Heart left ventricle (tissue), 16 donors: Measurements from ENCODE around the gene PATE2. TPM values are rescaled to one million over a fixed set of nuclear protein-coding genes. Genes with fewer than 3 reads are reported as not detected.

ENCODE experiments used
- ATAC-seq, 4 donors: fragments of 200-7000 bp; cut with Tn5 transposase; one replicate each; pipeline ENCODE4 v1.9.1; 2020 to 2022; ENCODE audit warnings: moderate library complexity in 4 of 4, mild to moderate bottlenecking in 3 of 4, moderate number of reproducible peaks in 1 of 4
- DNase-seq, 5 donors: peaks; one replicate each; pipeline ENCODE4 v3.0.0-alpha.2; 2020
- H3K27ac ChIP-seq, 12 donors: fragments of 200-600 bp; sonication (generic) in 4 of 12; one replicate each; pipeline versions ENCODE4 v1.5.0 to v1.8.0; 2016 to 2022; ENCODE audit warnings: mild to moderate bottlenecking in 2 of 12
- H3K27me3 ChIP-seq, 9 donors: fragments of 200-600 bp; sonication (generic) in 2 of 9; one replicate each; pipeline versions ENCODE4 v1.5.1 to v1.8.0; 2016 to 2022; ENCODE audit warnings: mild to moderate bottlenecking in 3 of 9
- H3K36me3 ChIP-seq, 9 donors: fragments of 200-600 bp; sonication (generic) in 2 of 9; one replicate each; pipeline versions ENCODE4 v1.5.0 to v1.8.0; 2018 to 2022; ENCODE audit warnings: mild to moderate bottlenecking in 2 of 9
- H3K4me1 ChIP-seq, 12 donors: fragments of 200-600 bp; sonication (generic) in 4 of 12; one replicate each; pipeline versions ENCODE4 v1.5.0 to v1.8.0; 2016 to 2022; ENCODE audit warnings: mild to moderate bottlenecking in 3 of 12
- H3K4me3 ChIP-seq, 12 donors: fragments of 200-600 bp; sonication (generic) in 4 of 12; one replicate each; pipeline versions ENCODE4 v1.5.0 to v1.8.0; 2017 to 2022; ENCODE audit warnings: mild to moderate bottlenecking in 9 of 12, moderate library complexity in 4 of 12
- H3K9me3 ChIP-seq, 12 donors: fragments of 200-600 bp; sonication (generic) in 4 of 12; one replicate each; pipeline versions ENCODE4 v1.5.0 to v1.8.0; 2016 to 2022; ENCODE audit warnings: mild to moderate bottlenecking in 1 of 12
- POLR2A ChIP-seq, 2 donors: fragments of 450-650 bp; IDR thresholded peaks; one replicate each; pipeline ENCODE4 v1.6.1; 2017; ENCODE audit warnings: antibody characterized with exemption in 2 of 2, mild to moderate bottlenecking in 2 of 2, moderate library complexity in 2 of 2
- WGBS, 4 donors: extraction: QIAGEN DNeasy Blood & Tissue Kit in 2 of 4; methylation state at CpG; one replicate each; pipeline versions ENCODE4 v1.1.5 to v1.1.7; 2013 to 2018; 5-methylcytosine and 5-hydroxymethylcytosine counted together
- intact Hi-C, 10 donors: fragments of 100-400 bp; cut with DNase I; formaldehyde crosslinking; loops; one replicate each; pipeline versions ENCODE4 v1.11.1 to v1.14.2; 2022
- polyA plus RNA-seq, 2 donors: library from polyadenylated mRNA; stranded (reverse); fragments of 200-250 nt; gene quantifications; one replicate each; pipeline ENCODE4 v1.2.3, GENCODE V29; 2013
- total RNA-seq, 9 donors: library from RNA; depleted of rRNA in 2 of 9; stranded (reverse); fragments of >200 nt in 2 of 9; fragmentation: NEBNext Ultra II Directional in 3 of 9; extraction: Animal tissue kit (Norgen Biotek cat#: 25700) in 3 of 9; gene quantifications; one replicate each; pipeline versions ENCODE4 v1.1.0 to v1.2.4, GENCODE V29; 2016 to 2023
- TF ChIP-seq, protein P1 (sequence below), 12 donors: fragments of 200-600 bp; sonication (generic) in 4 of 12; IDR thresholded peaks; one replicate each; pipeline versions ENCODE4 v1.5.0 to v1.8.0; 2018 to 2022; ENCODE audit warnings: antibody characterized with exemption in 12 of 12, mild to moderate bottlenecking in 5 of 12
- donor health status: ischemic (EF 13 %, LVEDD 7.1; RV severe dilation, severe dysfunction).
- donor health status: healthy with polysubstance abuse.
- donor health status: DM: no; HTN: yes; CAD: no.
- donor health status: DM: no; HTN: no; CAD: no.
- donor health status: ischemic (EF 25% LVEDD 6.9; RV normal size, moderate dysfunction).
- donor health status: ischemic (EF 25% LVEDD 5.7; RV mildly dilated, moderate dysfunction).
- donor health status: healthy.
- donor health status: DM: yes; HTN: yes; CAD: no.
- donor health status: ischemic (EF 35%, LVEDD 5.7; RV mildly dilated, moderate dysfunction).
- donor health status: nonischemic (EF 11% LVEDD 7.7; RV severe dilation, severe dysfunction).
- donor health status: DM: yes; HTN: yes; CAD: no.
- donor health status: PGD.
- donor health status: ischemic (EF 29% LVEDD 5.4; RV normal size, mild dysfunction).
- donor health status: nonischemic (EF 23%, LVEDD 6.1; RV moderate dilation, normal function).

The PATE2 gene
- total and polyA plus RNA-seq, 11 donors, result not detected

DNA sequence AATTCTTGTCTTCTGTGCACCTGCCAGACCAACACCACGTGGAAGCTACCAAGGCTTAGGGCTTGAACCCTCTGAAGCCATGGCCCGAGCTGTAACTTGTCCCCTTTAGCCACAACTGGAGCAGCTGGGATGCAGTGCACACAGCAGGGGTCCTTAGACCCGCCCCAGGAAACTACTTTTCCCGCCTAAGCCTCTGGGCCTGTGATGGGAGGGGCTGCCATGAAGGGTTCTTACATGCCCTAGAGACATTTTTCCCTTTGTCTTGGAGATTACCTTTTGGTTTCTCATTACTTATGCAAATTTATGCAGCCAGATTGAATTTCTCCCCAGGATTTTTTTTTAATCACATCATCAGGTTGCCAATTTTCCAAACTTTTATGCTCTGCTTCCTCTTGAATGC, 19.0 kb upstream of the PATE2 start:
- H3K9me3 ChIP-seq, result peaks cover 0 to 74% (median 27%) of the 10 kb centered on the region in 12 donors
- intact Hi-C loops, result no loop called here
- H3K27me3 ChIP-seq, result no peaks in the 10 kb centered on the region
- WGBS, 4 donors, result 33 to 47% (median 34%) methylated on average over 4 of the region's 4 CpGs
- no peaks in the 10 kb centered on the region for H3K4me1 ChIP-seq
- DNase-seq, result no peak
- no peaks in the 10 kb centered on the region for H3K36me3 ChIP-seq
- TF ChIP-seq, protein P1, sequence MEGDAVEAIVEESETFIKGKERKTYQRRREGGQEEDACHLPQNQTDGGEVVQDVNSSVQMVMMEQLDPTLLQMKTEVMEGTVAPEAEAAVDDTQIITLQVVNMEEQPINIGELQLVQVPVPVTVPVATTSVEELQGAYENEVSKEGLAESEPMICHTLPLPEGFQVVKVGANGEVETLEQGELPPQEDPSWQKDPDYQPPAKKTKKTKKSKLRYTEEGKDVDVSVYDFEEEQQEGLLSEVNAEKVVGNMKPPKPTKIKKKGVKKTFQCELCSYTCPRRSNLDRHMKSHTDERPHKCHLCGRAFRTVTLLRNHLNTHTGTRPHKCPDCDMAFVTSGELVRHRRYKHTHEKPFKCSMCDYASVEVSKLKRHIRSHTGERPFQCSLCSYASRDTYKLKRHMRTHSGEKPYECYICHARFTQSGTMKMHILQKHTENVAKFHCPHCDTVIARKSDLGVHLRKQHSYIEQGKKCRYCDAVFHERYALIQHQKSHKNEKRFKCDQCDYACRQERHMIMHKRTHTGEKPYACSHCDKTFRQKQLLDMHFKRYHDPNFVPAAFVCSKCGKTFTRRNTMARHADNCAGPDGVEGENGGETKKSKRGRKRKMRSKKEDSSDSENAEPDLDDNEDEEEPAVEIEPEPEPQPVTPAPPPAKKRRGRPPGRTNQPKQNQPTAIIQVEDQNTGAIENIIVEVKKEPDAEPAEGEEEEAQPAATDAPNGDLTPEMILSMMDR (IDR thresholded peaks at IDR 0.05), result no peak
- TF ChIP-seq POLR2A (IDR thresholded peaks at IDR 0.05), result no peak
- H3K4me3 ChIP-seq, result no peak overlapping the region
- no peak for ATAC-seq
- H3K27ac ChIP-seq, result no peak overlapping the region

DNA sequence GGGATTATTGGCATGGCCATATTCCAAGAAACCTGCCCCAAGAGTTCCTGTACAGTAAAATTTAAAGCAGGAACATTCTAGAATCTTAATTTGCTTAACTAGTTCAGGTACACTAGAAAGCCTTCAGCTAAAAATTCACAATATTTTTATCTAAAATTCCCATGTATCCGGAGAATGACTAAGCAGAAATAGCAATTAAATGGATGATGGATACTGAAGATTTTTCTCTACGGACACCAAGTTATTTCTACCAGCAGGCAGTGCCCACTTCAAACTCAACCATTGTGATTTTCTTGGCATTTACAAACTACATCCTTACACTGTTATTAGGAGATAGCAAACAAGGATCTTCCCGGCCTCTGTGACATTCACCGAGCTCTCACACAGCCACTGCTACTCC, 12.2 kb upstream of the PATE2 start:
- intact Hi-C loops, result no loop called here
- DNase-seq, result no peak
- Histone ChIP-seq H3K4me1 (no peaks in the 10 kb centered on the region), H3K9me3 (peaks cover 0 to 30% (median 8%) of the 10 kb centered on the region in 12 donors), H3K27me3 (no peaks in the 10 kb centered on the region), H3K4me3 (no peak overlapping the region), H3K36me3 (no peaks in the 10 kb centered on the region), H3K27ac (no peak overlapping the region)
- no peak for ATAC-seq
- WGBS, 4 donors, result 91 to 95% (median 93%) methylated on average over 4 of the region's 4 CpGs
- TF ChIP-seq, protein P1 (IDR thresholded peaks at IDR 0.05), result no peak
- TF ChIP-seq POLR2A (IDR thresholded peaks at IDR 0.05), result no peak

DNA sequence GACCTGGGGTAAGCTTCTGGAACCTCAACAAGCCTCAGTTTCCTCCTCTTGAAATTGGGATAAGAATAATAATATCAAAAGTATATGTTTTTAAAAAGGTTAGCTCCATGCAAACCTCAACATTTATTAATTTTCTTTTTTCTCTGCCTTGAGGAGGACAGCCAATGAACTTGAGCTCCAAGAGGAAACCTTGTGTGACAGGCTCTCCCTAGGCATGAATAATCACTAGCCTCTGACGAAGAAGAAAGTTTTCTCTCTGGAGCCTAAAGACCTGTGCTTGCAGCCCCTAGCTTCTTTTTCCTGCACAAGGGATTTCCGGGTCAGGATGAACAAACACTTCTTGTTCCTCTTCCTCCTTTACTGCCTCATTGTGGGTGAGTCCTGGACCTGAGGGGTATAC, 9.2 kb upstream of the PATE2 start, which contains the start of gene PATE3:
Gene PATE3 (plus strand): TSS at position 301 of the 400 bp plus-strand sequence. CDS start 25 bp downstream, at position 326.
- H3K27ac ChIP-seq, result no peak within 1 kb of the TSS
- no peak within 1 kb of the TSS for H3K4me3 ChIP-seq
- H3K27me3 ChIP-seq, result no peaks in the 10 kb centered on the region
- ATAC-seq (no peak), DNase-seq (no peak)
- H3K4me1 ChIP-seq, result no peaks in the 10 kb centered on the region
- intact Hi-C loops, result no loop called here
- WGBS, 4 donors, result 38 to 61% (median 56%) methylated on average over 2 of the region's 2 CpGs
- peaks cover 0 to 4% (median 0%) of the 10 kb centered on the region in 12 donors for H3K9me3 ChIP-seq
- no peaks in the 10 kb centered on the region for H3K36me3 ChIP-seq
- no peak for TF ChIP-seq POLR2A (IDR thresholded peaks at IDR 0.05)
- TF ChIP-seq, protein P1 (IDR thresholded peaks at IDR 0.05), result no peak

DNA sequence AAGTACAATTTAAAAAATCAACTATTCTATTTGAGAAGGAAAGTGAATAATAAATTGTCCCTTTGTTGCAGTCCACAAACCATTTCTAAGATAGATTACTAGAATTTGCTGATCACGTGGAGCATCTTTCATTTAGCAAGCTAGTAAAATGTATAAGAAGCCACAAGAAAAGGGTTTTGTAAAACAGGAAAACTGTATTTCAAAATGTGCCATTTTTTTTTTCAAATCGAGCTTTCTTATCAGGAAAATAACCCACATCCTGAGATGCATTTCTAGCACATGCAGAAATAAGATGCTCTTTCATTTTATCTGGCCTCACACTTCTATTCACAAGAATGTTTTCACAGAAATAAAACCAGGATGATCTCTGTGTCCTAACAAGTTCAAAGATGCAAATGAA, 6.0 kb upstream of the PATE2 start:
- no peak overlapping the region for H3K27ac ChIP-seq
- intact Hi-C loops, result no loop called here
- H3K4me3 ChIP-seq, result no peak overlapping the region
- no peaks in the 10 kb centered on the region for H3K36me3 ChIP-seq
- DNase-seq, result no peak
- no peaks in the 10 kb centered on the region for H3K9me3 ChIP-seq
- no peaks in the 10 kb centered on the region for H3K4me1 ChIP-seq
- H3K27me3 ChIP-seq, result no peaks in the 10 kb centered on the region
- no peak for ATAC-seq
- no peak for TF ChIP-seq POLR2A (IDR thresholded peaks at IDR 0.05)
- TF ChIP-seq, protein P1 (IDR thresholded peaks at IDR 0.05), result no peak
- 45 to 53% (median 47%) methylated on average over 2 of the region's 2 CpGs for WGBS, 4 donors
